ENCODE results near the gene PTGER1. TPM values are rescaled to one million over a fixed set of nuclear protein-coding genes. Genes with fewer than 3 reads are reported as not detected.
"Not testable (repeated sequence)": the region's sequence is repeated elsewhere in the genome, so short reads cannot be mapped to it uniquely, and the experiment has no call there.

Gene PTGER1
- total RNA-seq, 1 experiment from 2014 or later = 2.2 TPM

DNA sequence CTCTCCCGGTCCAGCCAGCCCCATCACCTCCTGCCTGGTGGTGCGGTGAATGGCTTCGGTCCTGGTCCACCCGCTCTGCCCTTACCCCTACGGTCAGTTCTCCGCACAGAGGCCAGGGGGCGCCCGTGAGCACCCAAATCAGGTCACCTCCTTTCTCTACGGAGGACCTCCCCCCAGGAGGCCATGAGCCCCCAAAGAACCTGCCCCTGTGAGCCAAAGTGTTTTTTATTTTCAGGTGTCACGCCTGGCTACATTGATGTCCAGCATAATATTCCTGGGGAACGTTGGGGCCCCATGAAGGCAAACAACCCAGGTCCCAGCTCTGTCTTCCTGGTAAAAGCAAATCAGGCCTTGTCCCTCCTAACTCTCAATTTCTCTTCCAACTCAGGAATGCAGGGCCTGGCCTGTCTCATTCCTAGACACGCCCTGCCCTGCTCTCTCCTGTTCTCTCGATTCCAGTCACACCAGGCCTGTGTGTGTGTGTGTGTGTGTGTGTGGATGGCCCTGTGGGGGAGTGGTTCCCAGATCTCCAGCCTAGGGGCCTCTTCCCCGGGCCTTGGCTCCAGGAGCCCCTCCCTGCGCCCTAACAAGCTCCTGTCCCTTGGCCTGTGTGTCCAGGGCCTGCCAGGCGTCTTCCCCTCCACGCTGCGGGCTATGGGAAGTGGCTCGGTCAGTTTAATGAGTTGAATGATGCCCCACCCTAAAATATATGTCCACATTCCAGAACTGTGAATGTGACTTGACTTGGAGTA lies 30.5 kb upstream of the PTGER1 start:
- intact Hi-C loops (cut with micrococcal nuclease; ENCODE audit: unreplicated experiment) = no loop called here
- ChIA-PET POLR2A (interaction anchor here (0.5 to 0.6 kb wide), 3 partner anchors 10 to 50 kb away, joined by 3 read pairs; no protein-coding TSS in a partner anchor), CTCF (interaction anchor here (0.6 to 1.7 kb wide), 6 partner anchors 9 to 30 kb away, joined by 4 to 10 read pairs (median 4); partner anchors contain the start of genes DNAJB1 and GIPC1)
- Histone ChIP-seq H3K4me1 (ENCODE audit: control insufficient read depth, insufficient read depth, low read length) (peaks cover 12% of the 10 kb centered on the region), H3K9me3 (ENCODE audit: control insufficient read depth, insufficient read depth, low read depth, low read length) (no peaks in the 10 kb centered on the region), H3K27ac (ENCODE audit: low read length) (peak overlapping the region; percentile 52), H3K36me3 (ENCODE audit: control insufficient read depth, insufficient read depth, low read length) (no peaks in the 10 kb centered on the region), H3K27me3 (ENCODE audit: control insufficient read depth, insufficient read depth, low read length) (no peaks in the 10 kb centered on the region), H3K4me3 (ENCODE audit: low read depth in 2 of 2, low read length in 2 of 2) (no peak overlapping the region)
- TF ChIP-seq, protein P1, sequence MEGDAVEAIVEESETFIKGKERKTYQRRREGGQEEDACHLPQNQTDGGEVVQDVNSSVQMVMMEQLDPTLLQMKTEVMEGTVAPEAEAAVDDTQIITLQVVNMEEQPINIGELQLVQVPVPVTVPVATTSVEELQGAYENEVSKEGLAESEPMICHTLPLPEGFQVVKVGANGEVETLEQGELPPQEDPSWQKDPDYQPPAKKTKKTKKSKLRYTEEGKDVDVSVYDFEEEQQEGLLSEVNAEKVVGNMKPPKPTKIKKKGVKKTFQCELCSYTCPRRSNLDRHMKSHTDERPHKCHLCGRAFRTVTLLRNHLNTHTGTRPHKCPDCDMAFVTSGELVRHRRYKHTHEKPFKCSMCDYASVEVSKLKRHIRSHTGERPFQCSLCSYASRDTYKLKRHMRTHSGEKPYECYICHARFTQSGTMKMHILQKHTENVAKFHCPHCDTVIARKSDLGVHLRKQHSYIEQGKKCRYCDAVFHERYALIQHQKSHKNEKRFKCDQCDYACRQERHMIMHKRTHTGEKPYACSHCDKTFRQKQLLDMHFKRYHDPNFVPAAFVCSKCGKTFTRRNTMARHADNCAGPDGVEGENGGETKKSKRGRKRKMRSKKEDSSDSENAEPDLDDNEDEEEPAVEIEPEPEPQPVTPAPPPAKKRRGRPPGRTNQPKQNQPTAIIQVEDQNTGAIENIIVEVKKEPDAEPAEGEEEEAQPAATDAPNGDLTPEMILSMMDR (IDR thresholded peaks at IDR 0.05) = peak; percentile 92
- TF ChIP-seq SIN3A (IDR thresholded peaks at IDR 0.05; ENCODE audit: borderline replicate concordance, insufficient read depth, low read depth, low read length) = no peak
- TF ChIP-seq, protein P2, sequence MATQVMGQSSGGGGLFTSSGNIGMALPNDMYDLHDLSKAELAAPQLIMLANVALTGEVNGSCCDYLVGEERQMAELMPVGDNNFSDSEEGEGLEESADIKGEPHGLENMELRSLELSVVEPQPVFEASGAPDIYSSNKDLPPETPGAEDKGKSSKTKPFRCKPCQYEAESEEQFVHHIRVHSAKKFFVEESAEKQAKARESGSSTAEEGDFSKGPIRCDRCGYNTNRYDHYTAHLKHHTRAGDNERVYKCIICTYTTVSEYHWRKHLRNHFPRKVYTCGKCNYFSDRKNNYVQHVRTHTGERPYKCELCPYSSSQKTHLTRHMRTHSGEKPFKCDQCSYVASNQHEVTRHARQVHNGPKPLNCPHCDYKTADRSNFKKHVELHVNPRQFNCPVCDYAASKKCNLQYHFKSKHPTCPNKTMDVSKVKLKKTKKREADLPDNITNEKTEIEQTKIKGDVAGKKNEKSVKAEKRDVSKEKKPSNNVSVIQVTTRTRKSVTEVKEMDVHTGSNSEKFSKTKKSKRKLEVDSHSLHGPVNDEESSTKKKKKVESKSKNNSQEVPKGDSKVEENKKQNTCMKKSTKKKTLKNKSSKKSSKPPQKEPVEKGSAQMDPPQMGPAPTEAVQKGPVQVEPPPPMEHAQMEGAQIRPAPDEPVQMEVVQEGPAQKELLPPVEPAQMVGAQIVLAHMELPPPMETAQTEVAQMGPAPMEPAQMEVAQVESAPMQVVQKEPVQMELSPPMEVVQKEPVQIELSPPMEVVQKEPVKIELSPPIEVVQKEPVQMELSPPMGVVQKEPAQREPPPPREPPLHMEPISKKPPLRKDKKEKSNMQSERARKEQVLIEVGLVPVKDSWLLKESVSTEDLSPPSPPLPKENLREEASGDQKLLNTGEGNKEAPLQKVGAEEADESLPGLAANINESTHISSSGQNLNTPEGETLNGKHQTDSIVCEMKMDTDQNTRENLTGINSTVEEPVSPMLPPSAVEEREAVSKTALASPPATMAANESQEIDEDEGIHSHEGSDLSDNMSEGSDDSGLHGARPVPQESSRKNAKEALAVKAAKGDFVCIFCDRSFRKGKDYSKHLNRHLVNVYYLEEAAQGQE (IDR thresholded peaks at IDR 0.05; ENCODE audit: insufficient read depth in 1 of 2, low read depth in 2 of 2, low read length in 1 of 2) = no peak
- ATAC-seq = peak; percentile 88
- no peak for DNase-seq (ENCODE audit: low read depth, low spot score)
- BruUV-seq (replicated peaks) = no TSS peak
- in situ Hi-C loops (cut with HindIII; ENCODE audit: low pct_unique_long_range_greater_than_20kb, low sequenced_read_pairs) = no loop called here

DNA sequence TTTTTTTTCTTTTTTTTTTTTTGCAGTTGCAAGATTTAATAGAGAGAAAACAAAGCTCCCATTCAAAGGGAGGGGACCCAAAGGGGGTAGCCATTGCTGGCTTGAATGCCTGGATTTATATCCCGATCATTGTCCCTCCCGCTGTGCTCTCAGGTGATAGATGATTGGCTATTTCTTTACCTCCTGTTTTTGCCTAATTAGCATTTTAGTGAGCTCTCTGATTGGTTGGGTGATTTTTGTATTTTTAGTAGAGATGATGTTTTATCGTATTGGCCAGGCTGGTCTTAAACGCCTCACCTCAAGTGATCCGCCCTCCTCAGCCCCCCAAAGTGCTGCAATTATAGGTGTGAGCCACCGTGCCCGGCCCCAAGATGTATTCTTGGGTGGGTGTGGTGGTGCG lies 29.4 kb upstream of the PTGER1 start:
- H3K36me3 ChIP-seq (ENCODE audit: control insufficient read depth, insufficient read depth, low read length); H3K27ac ChIP-seq (ENCODE audit: low read length); H3K27me3 ChIP-seq (ENCODE audit: control insufficient read depth, insufficient read depth, low read length); POLR2A ChIA-PET; H3K4me3 ChIP-seq (ENCODE audit: low read depth in 2 of 2, low read length in 2 of 2); DNase-seq (ENCODE audit: low read depth, low spot score); H3K4me1 ChIP-seq (ENCODE audit: control insufficient read depth, insufficient read depth, low read length); in situ Hi-C loops (cut with HindIII; ENCODE audit: low pct_unique_long_range_greater_than_20kb, low sequenced_read_pairs); BruUV-seq (replicated peaks); intact Hi-C loops (cut with micrococcal nuclease; ENCODE audit: unreplicated experiment); ATAC-seq; H3K9me3 ChIP-seq (ENCODE audit: control insufficient read depth, insufficient read depth, low read depth, low read length): not testable (repeated sequence)
- CTCF ChIA-PET = interaction anchor here (0.7 to 1.7 kb wide), 2 partner anchors 21 to 182 kb away, joined by 4 read pairs; no protein-coding TSS in a partner anchor

DNA sequence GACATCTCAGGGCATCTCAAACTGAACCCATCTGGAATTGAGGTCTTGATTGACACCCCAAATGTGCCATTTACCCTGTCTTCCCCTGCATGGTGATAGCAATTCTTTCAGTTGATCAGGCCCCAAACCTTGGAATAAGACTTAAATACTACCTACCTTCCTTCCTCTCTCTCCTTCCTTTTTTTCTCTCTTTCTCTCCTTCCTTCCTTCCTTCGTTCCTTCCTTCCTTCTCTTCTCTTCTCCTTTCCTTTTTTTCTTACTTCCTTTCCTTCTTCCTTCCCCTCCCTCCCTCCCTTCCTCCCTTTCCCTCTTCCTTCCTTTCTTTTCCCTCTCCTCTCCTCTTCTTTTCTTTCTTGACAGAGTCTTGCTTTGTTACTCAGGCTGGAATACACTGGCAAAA lies 28.1 kb upstream of the PTGER1 start:
- H3K4me3 ChIP-seq (ENCODE audit: low read depth in 2 of 2, low read length in 2 of 2) = no peak overlapping the region
- H3K36me3 ChIP-seq (ENCODE audit: control insufficient read depth, insufficient read depth, low read length) = no peaks in the 10 kb centered on the region
- no peak overlapping the region for H3K27ac ChIP-seq (ENCODE audit: low read length)
- CTCF ChIA-PET = no interaction called here
- no peak for ATAC-seq
- POLR2A ChIA-PET = no interaction called here
- no peaks in the 10 kb centered on the region for H3K9me3 ChIP-seq (ENCODE audit: control insufficient read depth, insufficient read depth, low read depth, low read length)
- intact Hi-C loops (cut with micrococcal nuclease; ENCODE audit: unreplicated experiment) = no loop called here
- no peak for DNase-seq (ENCODE audit: low read depth, low spot score)
- no peaks in the 10 kb centered on the region for H3K27me3 ChIP-seq (ENCODE audit: control insufficient read depth, insufficient read depth, low read length)
- BruUV-seq (replicated peaks) = no TSS peak
- TF ChIP-seq, protein P1 (IDR thresholded peaks at IDR 0.05) = no peak
- TF ChIP-seq, protein P2 (IDR thresholded peaks at IDR 0.05; ENCODE audit: insufficient read depth in 1 of 2, low read depth in 2 of 2, low read length in 1 of 2) = no peak
- no peak for TF ChIP-seq POLR2AphosphoS5 (IDR thresholded peaks at IDR 0.05; ENCODE audit: low read depth, low read length)
- no peak for TF ChIP-seq SIN3A (IDR thresholded peaks at IDR 0.05; ENCODE audit: borderline replicate concordance, insufficient read depth, low read depth, low read length)
- no peak for TF ChIP-seq TCF7L2 (IDR thresholded peaks at IDR 0.05; ENCODE audit: low read depth, low read length)
- in situ Hi-C loops (cut with HindIII; ENCODE audit: low pct_unique_long_range_greater_than_20kb, low sequenced_read_pairs) = no loop called here
- peaks cover 8% of the 10 kb centered on the region for H3K4me1 ChIP-seq (ENCODE audit: control insufficient read depth, insufficient read depth, low read length)
